ENCODE measurements around the gene KLK5.
"Not testable (repeated sequence)": the region's sequence is repeated elsewhere in the genome, so short reads cannot be mapped to it uniquely, and the experiment has no call there.

KLK5 gene

DNA sequence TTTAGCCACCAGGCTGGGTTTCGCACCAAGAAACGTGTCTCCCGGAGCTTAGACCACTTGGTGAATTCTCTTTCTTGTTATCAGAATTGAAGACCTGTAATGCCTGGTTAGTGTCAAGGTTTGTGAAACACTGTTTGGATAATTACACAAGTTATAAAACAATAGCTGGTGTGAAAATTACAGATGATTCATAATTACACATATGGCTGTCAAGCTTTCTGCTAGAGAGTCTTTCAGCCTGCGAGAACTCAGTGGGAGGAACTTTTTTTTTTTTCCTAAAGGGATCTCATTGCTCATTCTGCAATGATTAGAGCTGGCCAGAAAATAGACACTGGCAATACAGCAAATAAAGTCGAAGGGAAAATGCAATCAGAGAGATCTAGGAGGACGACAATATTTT, 28.3 kb downstream of the KLK5 start:
- in situ Hi-C loops (cut with HindIII; ENCODE audit: low sequenced_read_pairs), result no loop called here

DNA sequence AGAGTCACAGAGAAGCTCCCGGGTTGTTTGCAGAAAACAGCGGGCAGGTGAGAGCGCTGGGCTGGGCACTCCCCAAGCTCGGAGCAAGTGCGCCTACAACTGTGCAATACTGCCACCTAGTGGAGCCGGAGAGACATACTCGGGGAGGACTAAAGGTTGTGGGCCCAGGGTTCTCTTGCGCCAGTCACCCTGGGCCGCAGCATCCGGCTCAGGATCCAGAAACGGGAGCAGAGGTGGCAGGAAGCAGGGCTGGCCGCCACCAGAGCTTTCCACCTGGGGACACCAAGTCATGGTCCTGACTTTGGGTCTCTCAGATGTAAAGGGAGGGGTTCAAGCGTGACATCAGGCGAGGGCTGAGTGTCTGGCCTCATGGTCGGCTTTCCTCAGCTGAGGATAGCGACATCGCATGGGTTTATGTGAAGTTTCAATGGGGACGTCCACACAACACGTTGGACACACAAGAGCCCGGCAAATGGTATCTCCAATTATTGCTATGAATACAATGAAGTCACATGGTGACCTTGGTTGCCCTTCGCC, 30.5 kb downstream of the KLK5 start:
- in situ Hi-C loops (cut with HindIII; ENCODE audit: low sequenced_read_pairs), result no loop called here

GRCh38 chr19:50921426-50922316, 31.2 kb downstream of the KLK5 start:
- in situ Hi-C loops (cut with HindIII; ENCODE audit: low sequenced_read_pairs), result no loop called here

DNA sequence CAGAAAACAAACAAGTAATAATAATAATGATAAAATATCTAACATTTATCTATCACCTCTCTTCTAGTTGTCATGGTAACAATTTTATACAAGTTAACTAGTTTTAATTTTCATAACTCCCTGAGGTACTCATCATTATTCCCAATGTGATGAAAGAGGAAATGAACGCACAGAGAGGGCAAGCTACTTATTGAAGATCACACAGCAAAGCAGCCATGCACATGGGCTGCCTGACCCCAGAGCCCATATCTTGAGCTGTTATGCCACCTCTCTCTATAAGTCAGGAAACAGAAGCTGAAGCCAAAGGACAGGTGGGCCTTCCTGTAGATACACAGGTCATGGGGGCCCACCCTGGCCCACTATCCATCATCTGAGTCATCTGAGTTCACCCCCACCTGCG, 36.8 kb downstream of the KLK5 start:
- in situ Hi-C loops (cut with HindIII; ENCODE audit: low sequenced_read_pairs), result no loop called here

DNA sequence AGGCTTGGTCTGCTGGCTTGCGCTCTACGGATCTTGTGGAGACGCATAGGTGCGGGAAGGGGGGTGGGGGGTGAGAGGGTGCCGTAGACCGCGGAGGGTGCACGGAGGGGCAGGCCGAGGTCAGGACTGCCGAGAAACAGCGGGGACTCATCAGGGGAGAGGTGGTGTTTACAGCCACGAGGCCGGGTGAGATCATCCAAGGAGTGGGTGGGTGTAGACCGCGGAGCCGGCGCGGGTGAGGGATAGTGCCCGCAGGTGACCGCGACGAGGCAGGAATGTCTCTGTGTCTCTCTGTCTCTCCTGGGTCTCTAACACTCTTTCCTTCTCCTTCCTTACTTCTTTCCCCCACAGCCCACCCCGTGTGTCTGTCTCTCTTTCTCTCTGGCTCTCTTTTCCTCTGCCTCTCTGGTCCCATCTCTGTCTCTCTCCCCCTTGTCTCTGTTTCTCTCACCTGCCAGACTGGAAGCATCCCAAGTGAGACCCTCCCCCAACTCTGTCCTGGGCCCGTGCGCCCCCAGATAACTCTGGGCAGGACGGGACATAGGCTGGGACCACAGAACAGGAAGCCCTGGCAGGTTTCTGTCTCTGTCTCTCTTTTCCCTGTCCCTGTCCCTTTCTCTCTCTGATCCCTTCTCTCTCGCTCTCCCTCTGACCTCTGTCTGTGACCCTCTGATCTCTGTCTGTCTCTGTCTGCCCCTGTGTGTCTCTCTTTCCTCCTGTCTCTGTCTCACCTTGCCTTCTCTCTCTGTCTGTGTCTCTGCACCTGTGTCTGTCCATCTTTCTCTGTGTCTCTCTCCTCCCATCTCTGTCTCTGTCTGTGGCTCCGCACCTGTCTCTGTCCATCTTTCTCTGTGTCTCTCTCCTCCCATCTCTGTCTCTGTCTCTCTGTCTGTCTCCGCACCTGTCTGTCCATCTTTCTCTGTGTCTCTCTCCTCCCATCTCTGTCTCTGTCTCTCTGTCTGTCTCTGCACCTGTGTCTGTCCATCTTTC, 39.8 kb downstream of the KLK5 start:
- in situ Hi-C loops (cut with HindIII; ENCODE audit: low sequenced_read_pairs), result no loop called here

- in situ Hi-C loops (cut with HindIII; ENCODE audit: low sequenced_read_pairs), result no loop called here
Observed at GRCh38 chr19:50912102-50912599, 40.7 kb downstream of the KLK5 start.

DNA sequence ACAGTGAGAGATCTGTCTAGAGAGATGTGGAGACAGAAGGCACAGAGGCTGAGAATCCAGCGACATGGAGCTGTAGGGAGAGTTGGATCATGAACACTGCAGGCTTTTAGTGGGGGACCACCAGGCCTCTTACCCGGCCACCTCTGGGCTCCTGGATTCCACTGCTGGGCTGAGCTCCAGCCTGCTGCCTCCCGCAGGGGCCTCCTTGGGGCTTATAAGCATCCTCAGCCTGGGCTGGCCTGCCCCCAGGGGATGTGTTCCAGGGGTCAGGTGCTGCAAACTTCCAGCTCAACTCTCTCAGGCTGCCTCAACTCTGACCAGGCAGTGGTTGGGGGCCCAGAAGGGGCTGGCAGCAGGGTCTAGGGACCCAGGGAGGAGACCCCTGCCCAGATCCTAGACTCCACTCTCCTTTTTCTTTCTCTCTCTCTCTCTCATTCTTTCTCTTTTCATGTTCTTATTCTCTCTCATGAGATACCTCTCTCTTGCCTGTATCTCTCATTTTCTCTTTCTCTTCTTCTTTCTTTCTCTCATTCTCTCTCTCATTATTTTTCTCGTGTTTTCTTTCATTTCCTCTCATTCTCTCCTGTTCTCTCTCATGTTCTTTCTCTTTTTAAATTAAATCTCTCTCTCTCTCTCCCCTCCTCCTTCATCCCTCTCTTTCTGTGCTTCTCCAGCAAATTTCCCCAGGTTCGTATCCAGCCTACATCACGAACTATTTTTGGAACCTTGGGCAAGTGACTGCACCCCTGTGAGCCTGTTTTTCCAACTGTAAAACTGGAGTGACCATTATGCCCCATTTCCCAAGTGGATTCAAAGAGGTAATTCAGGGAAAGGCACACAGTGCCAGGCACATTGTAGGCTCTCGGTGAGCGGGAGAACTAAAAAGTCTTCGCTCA, 41.4 kb downstream of the KLK5 start, which contains the start of gene KLK4:
TSS of gene KLK4 (minus strand) at position 190 of the 896 bp plus-strand sequence. CDS start 657 bp downstream, outside the sequence.
- in situ Hi-C loops (cut with HindIII; ENCODE audit: low sequenced_read_pairs), result no loop called here

DNA sequence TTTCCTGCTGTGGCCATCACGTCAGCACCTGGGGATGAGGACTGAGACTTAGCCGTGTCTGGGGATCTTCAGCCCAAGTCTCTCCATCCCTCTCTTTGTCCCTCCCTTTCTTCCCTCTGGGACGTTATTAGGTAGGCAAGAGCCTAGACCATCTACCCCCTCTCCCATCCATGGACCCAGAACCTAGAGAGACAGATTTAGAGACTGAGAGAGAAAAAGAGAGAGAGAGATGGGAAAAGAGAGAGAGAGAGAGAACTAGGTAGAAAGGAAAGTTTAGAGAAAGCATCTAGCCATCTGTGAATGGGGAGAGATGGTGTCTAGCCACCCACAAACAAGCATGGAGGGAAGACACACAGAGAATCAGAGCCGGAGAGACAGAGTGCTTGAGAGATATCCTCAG, 42.1 kb downstream of the KLK5 start:
- in situ Hi-C loops (cut with HindIII; ENCODE audit: low sequenced_read_pairs), result no loop called here

DNA sequence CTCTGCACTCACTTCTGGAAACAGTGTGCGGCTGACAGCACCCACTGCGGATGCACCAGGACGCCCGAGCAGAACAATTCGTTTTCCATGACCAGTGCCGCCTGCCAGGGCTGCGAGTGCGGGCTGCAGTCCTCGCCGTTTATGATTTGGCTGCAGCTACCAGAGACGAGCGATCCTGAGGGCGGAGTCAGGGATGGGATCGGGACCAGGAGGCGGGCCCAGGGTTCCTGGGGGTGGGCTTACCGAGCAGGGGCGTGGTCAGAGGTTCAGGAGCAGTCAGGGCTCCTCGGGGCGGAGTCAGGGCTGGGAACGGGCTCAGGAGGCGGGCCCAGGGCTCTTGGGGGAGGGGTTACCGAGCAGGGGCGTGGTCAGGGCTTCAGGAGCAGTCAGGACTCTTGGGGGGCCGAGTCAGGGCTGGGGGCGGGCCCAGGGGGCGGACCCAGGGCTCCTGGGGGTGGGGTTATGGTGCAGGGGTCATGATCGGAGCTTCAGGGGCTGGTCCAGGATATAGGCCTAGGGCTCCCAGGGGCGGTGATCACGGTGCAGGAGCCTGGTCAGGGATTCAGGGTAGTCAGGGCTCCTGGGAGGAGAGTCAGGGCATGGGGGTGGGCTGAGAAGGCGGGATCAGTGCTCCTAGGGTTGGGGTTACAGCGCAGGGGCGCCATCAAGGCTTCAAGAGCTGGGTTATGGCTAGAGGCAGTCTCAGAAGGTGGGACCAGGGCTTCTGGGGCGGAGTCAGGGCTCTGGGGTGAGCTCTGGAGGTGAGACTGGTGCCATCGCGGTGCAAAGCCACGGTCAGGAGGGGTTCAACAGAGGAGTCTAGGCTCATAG, 43.4 kb downstream of the KLK5 start:
- in situ Hi-C loops (cut with HindIII; ENCODE audit: low sequenced_read_pairs), result no loop called here

GRCh38 chr19:50908336-50908735, 44.5 kb downstream of the KLK5 start:
- in situ Hi-C loops (cut with HindIII; ENCODE audit: low sequenced_read_pairs), result no loop called here

DNA sequence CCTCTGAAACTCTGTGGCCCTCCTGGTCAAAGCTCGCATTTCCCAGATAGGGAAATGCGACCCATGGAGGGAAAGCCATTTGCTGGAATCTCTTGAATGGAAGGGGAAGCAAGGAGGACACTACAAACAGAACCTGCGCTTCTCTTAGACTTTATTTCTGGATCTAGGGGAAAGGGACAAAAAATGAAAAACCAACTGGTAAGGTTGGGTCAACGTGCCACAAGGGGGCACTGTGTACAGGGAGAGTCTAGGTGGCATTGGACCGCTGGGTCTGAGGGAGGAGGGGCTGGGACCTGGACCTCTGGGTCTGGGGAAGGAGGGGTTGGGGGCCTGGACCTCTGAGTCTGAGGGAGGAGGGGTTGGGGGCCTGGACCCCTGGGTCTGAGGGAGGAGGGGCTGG, 46.6 kb downstream of the KLK5 start:
- in situ Hi-C loops (cut with HindIII; ENCODE audit: low sequenced_read_pairs), result no loop called here

GRCh38 chr19:50902640-50903039, 50.2 kb downstream of the KLK5 start:
- in situ Hi-C loops (cut with HindIII; ENCODE audit: low sequenced_read_pairs), result no loop called here

GRCh38 chr19:50899569-50899968, 53.3 kb downstream of the KLK5 start:
- in situ Hi-C loops (cut with HindIII; ENCODE audit: low sequenced_read_pairs), result no loop called here

- in situ Hi-C loops (cut with HindIII; ENCODE audit: low sequenced_read_pairs), result no loop called here
Observed at GRCh38 chr19:50898018-50898417, 54.8 kb downstream of the KLK5 start.

- in situ Hi-C loops (cut with HindIII; ENCODE audit: low sequenced_read_pairs), result no loop called here
Observed at GRCh38 chr19:50897612-50898011, 55.2 kb downstream of the KLK5 start.

DNA sequence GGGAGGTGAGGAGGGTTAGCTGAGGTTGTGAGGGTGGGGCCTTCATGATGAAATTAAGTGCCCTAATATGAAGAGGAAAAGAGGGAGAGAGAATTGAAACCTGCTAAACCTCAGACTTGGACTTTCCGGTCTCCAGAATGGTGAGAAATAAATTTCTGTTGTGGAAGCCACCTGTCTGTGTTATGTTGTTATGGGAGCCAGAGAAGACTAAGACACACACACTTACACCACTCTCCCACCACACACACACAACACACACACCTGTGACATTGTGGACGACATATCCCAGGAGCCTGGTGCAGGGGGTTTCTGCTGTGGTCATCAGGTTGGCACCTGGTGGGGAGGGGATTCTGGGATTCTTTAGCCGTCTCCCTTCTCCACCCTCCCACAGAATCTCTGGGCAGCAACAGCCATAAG, 55.6 kb downstream of the KLK5 start:
- in situ Hi-C loops (cut with HindIII; ENCODE audit: low sequenced_read_pairs), result no loop called here

GRCh38 chr19:50896591-50897190, 56.1 kb downstream of the KLK5 start:
- in situ Hi-C loops (cut with HindIII; ENCODE audit: low sequenced_read_pairs), result no loop called here

- in situ Hi-C loops (cut with HindIII; ENCODE audit: low sequenced_read_pairs), result not testable (repeated sequence)
Observed at GRCh38 chr19:50896089-50896590, 56.7 kb downstream of the KLK5 start.
